Heart right ventricle (tissue), 16 donors: Measurements from ENCODE around the gene RUNX1. TPM values are rescaled to one million over a fixed set of nuclear protein-coding genes. Genes with fewer than 3 reads are reported as not detected.

Experiments
- ATAC-seq, 8 donors: fragments of 200-7000 bp; cut with Tn5 transposase; one replicate each; pipeline ENCODE4 v1.9.1; 2020; ENCODE audit warnings: mild to moderate bottlenecking in 8 of 8, moderate library complexity in 8 of 8, moderate number of reproducible peaks in 1 of 8
- DNase-seq, 2 donors: peaks; one replicate each; pipeline ENCODE4 v3.0.0-alpha.2; 2020
- H3K27ac ChIP-seq, 10 donors: fragments of 200-600 bp; sonication (generic) in 2 of 10; one replicate each; pipeline versions ENCODE4 v1.5.0 to v1.8.0; 2020 to 2022; ENCODE audit warnings: mild to moderate bottlenecking in 3 of 10
- H3K27me3 ChIP-seq, 7 donors: fragments of 200-600 bp; one replicate each; pipeline ENCODE4 v1.8.0; 2021 to 2022; ENCODE audit warnings: mild to moderate bottlenecking in 2 of 7
- H3K36me3 ChIP-seq, 9 donors: fragments of 200-600 bp; sonication (generic) in 1 of 9; one replicate each; pipeline versions ENCODE4 v1.5.0 to v1.8.0; 2020 to 2022; ENCODE audit warnings: mild to moderate bottlenecking in 2 of 9
- H3K4me1 ChIP-seq, 9 donors: fragments of 200-600 bp; sonication (generic) in 1 of 9; one replicate each; pipeline versions ENCODE4 v1.5.0 to v1.8.0; 2020 to 2022; ENCODE audit warnings: mild to moderate bottlenecking in 4 of 9
- H3K4me3 ChIP-seq, 10 donors: fragments of 200-600 bp; sonication (generic) in 2 of 10; one replicate each; pipeline versions ENCODE4 v1.5.0 to v1.8.0; 2020 to 2022; ENCODE audit warnings: mild to moderate bottlenecking in 7 of 10, moderate library complexity in 2 of 10
- H3K9me3 ChIP-seq, 11 donors: fragments of 200-600 bp in 10 of 11; sonication (generic) in 2 of 11; one replicate each; pipeline versions ENCODE4 v1.5.0 to v1.8.0; 2013 to 2022; ENCODE audit warnings: mild to moderate bottlenecking in 2 of 11, control low read depth in 1 of 11, moderate library complexity in 1 of 11
- WGBS, 2 donors: extraction: QIAGEN DNeasy Blood & Tissue Kit; methylation state at CpG; one replicate each; pipeline ENCODE4 v1.1.7; 2013; ENCODE audit warnings: inconsistent platforms in 1 of 2; 5-methylcytosine and 5-hydroxymethylcytosine counted together
- intact Hi-C, 10 donors: fragments of 100-400 bp; cut with DNase I; formaldehyde crosslinking; loops; one replicate each; pipeline versions ENCODE4 v1.11.1 to v1.14.2; 2022
- polyA plus RNA-seq, 2 donors: library from polyadenylated mRNA; stranded (reverse); fragments of 200-250 nt; gene quantifications; one replicate each; pipeline ENCODE4 v1.2.3, GENCODE V29; 2013
- total RNA-seq, 10 donors: library from RNA; stranded (reverse); fragmentation: NEBNext Ultra II Directional in 3 of 10; extraction: Animal tissue kit (Norgen Biotek cat#: 25700) in 3 of 10; gene quantifications; one replicate each; pipeline versions ENCODE4 v1.2.1 to v1.2.4, GENCODE V29; 2021 to 2023
- TF ChIP-seq, protein P1 (sequence below), 9 donors: fragments of 200-600 bp; sonication (generic) in 2 of 9; IDR thresholded peaks; one replicate each; pipeline versions ENCODE4 v1.5.0 to v1.8.0; 2021 to 2022; ENCODE audit warnings: antibody characterized with exemption in 9 of 9, mild to moderate bottlenecking in 5 of 9, moderate library complexity in 1 of 9
- donor health status: Arrhythmogenic right ventricular cardiomyopathy.
- donor health status: ischemic (EF 13 %, LVEDD 7.1; RV severe dilation, severe dysfunction).
- donor health status: healthy with polysubstance abuse.
- donor health status: DM: no; HTN: yes; CAD: no.
- donor health status: DM: no; HTN: no; CAD: no.
- donor health status: ischemic (EF 25% LVEDD 6.9; RV normal size, moderate dysfunction).
- donor health status: ischemic (EF 25% LVEDD 5.7; RV mildly dilated, moderate dysfunction).
- donor health status: healthy.
- donor health status: DM: yes; HTN: yes; CAD: no.
- donor health status: Ischemic cardiomyopathy.
- donor health status: ischemic (EF 35%, LVEDD 5.7; RV mildly dilated, moderate dysfunction).
- donor health status: nonischemic (EF 11% LVEDD 7.7; RV severe dilation, severe dysfunction).
- donor health status: DM: yes; HTN: yes; CAD: no.
- donor health status: PGD.
- donor health status: ischemic (EF 29% LVEDD 5.4; RV normal size, mild dysfunction).
- donor health status: nonischemic (EF 23%, LVEDD 6.1; RV moderate dilation, normal function).

The RUNX1 gene
- total and polyA plus RNA-seq, 12 donors, result 0.88 to 29.3 (median 3.5) TPM

DNA sequence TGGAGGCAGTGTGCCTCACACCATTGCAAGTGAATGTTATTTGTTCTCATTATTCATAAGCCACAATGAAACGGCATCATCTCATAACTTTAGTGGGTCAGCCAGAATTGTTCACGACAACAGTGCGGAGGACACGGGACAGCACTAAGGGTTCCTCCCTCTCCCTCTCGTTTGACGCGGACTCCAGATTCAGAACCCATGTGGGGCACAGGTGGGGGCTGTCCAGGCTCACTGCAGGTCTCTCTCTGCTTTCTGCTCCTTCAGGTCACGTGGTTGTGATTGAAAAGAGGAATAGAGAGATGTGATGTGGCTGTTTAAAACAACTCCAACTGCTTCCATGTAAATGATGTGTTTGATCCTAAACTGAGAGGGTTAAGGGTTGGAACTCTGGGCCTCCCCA lies 13.5 kb downstream of the RUNX1 start:
- TF ChIP-seq, protein P1, sequence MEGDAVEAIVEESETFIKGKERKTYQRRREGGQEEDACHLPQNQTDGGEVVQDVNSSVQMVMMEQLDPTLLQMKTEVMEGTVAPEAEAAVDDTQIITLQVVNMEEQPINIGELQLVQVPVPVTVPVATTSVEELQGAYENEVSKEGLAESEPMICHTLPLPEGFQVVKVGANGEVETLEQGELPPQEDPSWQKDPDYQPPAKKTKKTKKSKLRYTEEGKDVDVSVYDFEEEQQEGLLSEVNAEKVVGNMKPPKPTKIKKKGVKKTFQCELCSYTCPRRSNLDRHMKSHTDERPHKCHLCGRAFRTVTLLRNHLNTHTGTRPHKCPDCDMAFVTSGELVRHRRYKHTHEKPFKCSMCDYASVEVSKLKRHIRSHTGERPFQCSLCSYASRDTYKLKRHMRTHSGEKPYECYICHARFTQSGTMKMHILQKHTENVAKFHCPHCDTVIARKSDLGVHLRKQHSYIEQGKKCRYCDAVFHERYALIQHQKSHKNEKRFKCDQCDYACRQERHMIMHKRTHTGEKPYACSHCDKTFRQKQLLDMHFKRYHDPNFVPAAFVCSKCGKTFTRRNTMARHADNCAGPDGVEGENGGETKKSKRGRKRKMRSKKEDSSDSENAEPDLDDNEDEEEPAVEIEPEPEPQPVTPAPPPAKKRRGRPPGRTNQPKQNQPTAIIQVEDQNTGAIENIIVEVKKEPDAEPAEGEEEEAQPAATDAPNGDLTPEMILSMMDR (IDR thresholded peaks at IDR 0.05), result no peak
- no peak for ATAC-seq
- intact Hi-C loops, result no loop called here
- 81 to 90% methylated on average over 8 of the region's 8 CpGs for WGBS, 2 donors
- H3K27ac ChIP-seq, result peak overlapping the region in 1 of 10 donors; percentile 10
- peaks cover 0 to 35% (median 0%) of the 10 kb centered on the region in 9 donors for H3K4me1 ChIP-seq
- H3K9me3 ChIP-seq, result no peaks in the 10 kb centered on the region
- H3K4me3 ChIP-seq, result no peak overlapping the region
- DNase-seq, result no peak
- peaks cover 0 to 7% (median 0%) of the 10 kb centered on the region in 9 donors for H3K36me3 ChIP-seq
- H3K27me3 ChIP-seq, result peaks cover 0 to 16% (median 8%) of the 10 kb centered on the region in 7 donors

- 89 to 91% methylated on average over 8 of the region's 8 CpGs for WGBS, 2 donors
- intact Hi-C loops, result no loop called here
- Histone ChIP-seq H3K4me1 (peaks cover 0 to 30% (median 0%) of the 10 kb centered on the region in 9 donors), H3K4me3 (no peak overlapping the region), H3K27ac (no peak overlapping the region), H3K36me3 (peaks cover 0 to 7% (median 0%) of the 10 kb centered on the region in 9 donors), H3K27me3 (peaks cover 0 to 19% (median 8%) of the 10 kb centered on the region in 7 donors), H3K9me3 (no peaks in the 10 kb centered on the region)
- no peak for DNase-seq
- no peak for ATAC-seq
- TF ChIP-seq, protein P1 (IDR thresholded peaks at IDR 0.05), result no peak
These were observed 14.0 kb downstream of the RUNX1 start for GRCh38 chr21:35035116-35035515.

DNA sequence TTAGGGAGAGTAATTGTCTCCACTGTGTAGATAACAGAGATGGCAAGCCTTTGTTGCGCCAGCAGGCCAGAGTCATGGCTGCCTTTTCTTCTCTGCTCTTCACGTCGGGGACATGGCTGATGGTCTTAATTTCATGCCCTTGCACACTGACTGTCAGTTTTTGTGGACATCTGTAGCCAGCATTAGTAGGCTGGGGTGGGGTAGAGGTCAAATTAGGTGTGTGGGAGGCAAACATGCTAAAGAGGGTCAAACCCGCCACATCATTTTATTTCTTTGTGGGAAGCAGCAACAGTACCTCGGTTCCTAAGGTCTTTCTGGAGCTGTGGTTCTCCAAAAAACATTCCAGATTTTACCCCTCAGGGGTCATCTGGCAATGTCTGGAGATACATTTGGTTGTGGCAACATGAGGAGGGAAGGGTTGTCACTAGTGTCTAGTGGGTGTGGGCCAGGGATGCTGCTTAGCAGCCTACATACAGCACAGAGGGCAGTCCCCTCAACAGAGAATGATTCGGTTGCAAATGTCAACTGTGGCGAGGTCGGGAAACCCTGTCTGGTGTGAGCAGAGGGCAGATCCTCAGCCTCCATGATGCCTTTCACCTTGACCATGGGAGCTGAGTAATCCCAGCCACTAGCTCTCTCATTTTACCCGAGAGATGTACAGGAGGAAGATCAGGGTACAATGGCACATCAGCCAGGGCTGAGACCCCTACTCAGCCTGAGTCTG lies 14.7 kb downstream of the RUNX1 start:
- Histone ChIP-seq H3K9me3 (no peaks in the 10 kb centered on the region), H3K4me3 (no peak overlapping the region), H3K27ac (no peak overlapping the region), H3K4me1 (peaks cover 0 to 26% (median 0%) of the 10 kb centered on the region in 9 donors), H3K36me3 (peaks cover 0 to 7% (median 0%) of the 10 kb centered on the region in 9 donors), H3K27me3 (peaks cover 0 to 22% (median 8%) of the 10 kb centered on the region in 7 donors)
- intact Hi-C loops, result no loop called here
- DNase-seq, result no peak
- TF ChIP-seq, protein P1 (IDR thresholded peaks at IDR 0.05), result no peak
- WGBS, 2 donors, result 91 to 93% methylated on average over 9 of the region's 9 CpGs
- ATAC-seq, result no peak

- peaks cover 0 to 7% (median 0%) of the 10 kb centered on the region in 9 donors for H3K36me3 ChIP-seq
- 82 to 84% methylated on average over 2 of the region's 2 CpGs for WGBS, 2 donors
- DNase-seq, result no peak
- peaks cover 0 to 24% (median 8%) of the 10 kb centered on the region in 7 donors for H3K27me3 ChIP-seq
- no peak overlapping the region for H3K4me3 ChIP-seq
- ATAC-seq, result no peak
- H3K9me3 ChIP-seq, result no peaks in the 10 kb centered on the region
- intact Hi-C loops, result no loop called here
- H3K4me1 ChIP-seq, result peaks cover 0 to 36% (median 0%) of the 10 kb centered on the region in 9 donors
- H3K27ac ChIP-seq, result no peak overlapping the region
- TF ChIP-seq, protein P1 (IDR thresholded peaks at IDR 0.05), result no peak
These were observed 16.4 kb downstream of the RUNX1 start for GRCh38 chr21:35032474-35033263.
